ENCODE data around the gene NFKBIB. TPM values are rescaled to one million over a fixed set of nuclear protein-coding genes. Genes with fewer than 3 reads are reported as not detected.

NFKBIB gene
- total and polyA plus RNA-seq, 2 of the 13 experiments (the other 11 are each of a cell fraction or from before 2014, with no cell fraction given), result 8.6 to 14.9 TPM

GRCh38 chr19:38877781-38878574 lies 21.8 kb upstream of the NFKBIB start, which contains the start of gene RINL (continued):
- TF ChIP-seq RFXAP (CRISPR knock-in tag; IDR thresholded peaks at IDR 0.05; ENCODE audit: borderline replicate concordance) (no peak), MYNN (CRISPR knock-in tag; IDR thresholded peaks at IDR 0.05; ENCODE audit: low read depth) (no peak), ZNF547 (CRISPR knock-in tag; IDR thresholded peaks at IDR 0.05) (no peak), ZNF788 (CRISPR knock-in tag; IDR thresholded peaks at IDR 0.05; ENCODE audit: borderline replicate concordance) (no peak), MAZ (IDR thresholded peaks at IDR 0.05; ENCODE audit: borderline replicate concordance, low read depth, low read length) (no peak), MAZ (CRISPR knock-in tag; IDR thresholded peaks at IDR 0.05; ENCODE audit: low read depth) (no peak), CREB1 (IDR thresholded peaks at IDR 0.05) (no peak), CREB1 (CRISPR knock-in tag; IDR thresholded peaks at IDR 0.05) (no peak), SRSF1 (optimal IDR thresholded peaks at IDR 0.05; ENCODE audit: low read depth, low read length) (no peak), ZNF713 (CRISPR knock-in tag; IDR thresholded peaks at IDR 0.05) (no peak), TCF12 (IDR thresholded peaks at IDR 0.05) (no peak), TCF12 (CRISPR knock-in tag; IDR thresholded peaks at IDR 0.05) (no peak), TBX2 (CRISPR knock-in tag; IDR thresholded peaks at IDR 0.05; ENCODE audit: borderline replicate concordance) (peak; percentile 28; the same call in 1 of the 2 replicates), ZFX (CRISPR knock-in tag; IDR thresholded peaks at IDR 0.05; ENCODE audit: low read depth) (peak; percentile 92), ZNF841 (CRISPR knock-in tag; IDR thresholded peaks at IDR 0.05; ENCODE audit: borderline replicate concordance) (no peak), ZMAT5 (CRISPR knock-in tag; IDR thresholded peaks at IDR 0.05; ENCODE audit: borderline replicate concordance, low read depth) (no peak), HNRNPUL1 (IDR thresholded peaks at IDR 0.05; ENCODE audit: low read depth, low read length) (no peak), SIN3B (IDR thresholded peaks at IDR 0.05; ENCODE audit: low read length) (no peak), FOSL1 (CRISPR knock-in tag; IDR thresholded peaks at IDR 0.05; ENCODE audit: borderline replicate concordance) (no peak), HNF4G (IDR thresholded peaks at IDR 0.05; ENCODE audit: borderline replicate concordance, low read depth, low read length) (peak; percentile 17; the same call in 1 of the 2 replicates), HNF4G (CRISPR knock-in tag; IDR thresholded peaks at IDR 0.05; ENCODE audit: borderline replicate concordance, low read depth) (no peak), HMG20B (CRISPR knock-in tag; conservative IDR thresholded peaks at IDR 0.05) (no peak), SETDB1 (CRISPR knock-in tag; IDR thresholded peaks at IDR 0.05; ENCODE audit: borderline replicate concordance) (no peak), HMG20A (CRISPR knock-in tag; IDR thresholded peaks at IDR 0.05; ENCODE audit: borderline replicate concordance) (no peak), ZNF558 (CRISPR knock-in tag; IDR thresholded peaks at IDR 0.05; ENCODE audit: borderline replicate concordance) (no peak), ZNF292 (CRISPR knock-in tag; IDR thresholded peaks at IDR 0.05; ENCODE audit: borderline replicate concordance, low read depth) (no peak), JUN (CRISPR knock-in tag; IDR thresholded peaks at IDR 0.05) (no peak), ATF7-NPFF (CRISPR knock-in tag; IDR thresholded peaks at IDR 0.05; ENCODE audit: low read depth) (peak; percentile 26; the same call in 1 of the 2 replicates)
- TF ChIP-seq, protein P1, sequence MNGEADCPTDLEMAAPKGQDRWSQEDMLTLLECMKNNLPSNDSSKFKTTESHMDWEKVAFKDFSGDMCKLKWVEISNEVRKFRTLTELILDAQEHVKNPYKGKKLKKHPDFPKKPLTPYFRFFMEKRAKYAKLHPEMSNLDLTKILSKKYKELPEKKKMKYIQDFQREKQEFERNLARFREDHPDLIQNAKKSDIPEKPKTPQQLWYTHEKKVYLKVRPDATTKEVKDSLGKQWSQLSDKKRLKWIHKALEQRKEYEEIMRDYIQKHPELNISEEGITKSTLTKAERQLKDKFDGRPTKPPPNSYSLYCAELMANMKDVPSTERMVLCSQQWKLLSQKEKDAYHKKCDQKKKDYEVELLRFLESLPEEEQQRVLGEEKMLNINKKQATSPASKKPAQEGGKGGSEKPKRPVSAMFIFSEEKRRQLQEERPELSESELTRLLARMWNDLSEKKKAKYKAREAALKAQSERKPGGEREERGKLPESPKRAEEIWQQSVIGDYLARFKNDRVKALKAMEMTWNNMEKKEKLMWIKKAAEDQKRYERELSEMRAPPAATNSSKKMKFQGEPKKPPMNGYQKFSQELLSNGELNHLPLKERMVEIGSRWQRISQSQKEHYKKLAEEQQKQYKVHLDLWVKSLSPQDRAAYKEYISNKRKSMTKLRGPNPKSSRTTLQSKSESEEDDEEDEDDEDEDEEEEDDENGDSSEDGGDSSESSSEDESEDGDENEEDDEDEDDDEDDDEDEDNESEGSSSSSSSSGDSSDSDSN (CRISPR knock-in tag; IDR thresholded peaks at IDR 0.05), result peak; percentile 44; the same call in 1 of the 2 replicates
